H9 (cell line): ENCODE measurements around the gene ZNF821. TPM values are rescaled to one million over a fixed set of nuclear protein-coding genes. Genes with fewer than 3 reads are reported as not detected.

Experiments
- DNase-seq: peaks from one replicate; pipeline ENCODE4 v3.0.0-alpha.2; 2017
- H2AFZ ChIP-seq: one replicate; pipeline ENCODE4 v1.6.1; 2013; ENCODE audit warnings: mild to moderate bottlenecking, low read length, control low read depth, moderate library complexity
- H2AK5ac ChIP-seq: 2 replicates; pipeline ENCODE4 v1.6.1; 2013; ENCODE audit warnings: low read length, control low read depth, mixed read lengths; ENCODE audit not compliant: insufficient read length
- H2BK120ac ChIP-seq: one replicate; pipeline ENCODE4 v1.6.1; 2013; ENCODE audit warnings: low read depth, mild to moderate bottlenecking, low read length, control low read depth, inconsistent platforms; ENCODE audit not compliant: poor library complexity, severe bottlenecking
- H2BK12ac ChIP-seq: 2 replicates; pipeline ENCODE4 v1.6.1; 2013; ENCODE audit warnings: low read length, control low read depth, mixed read lengths, low read depth; ENCODE audit not compliant: insufficient read length
- H2BK15ac ChIP-seq: 2 replicates; pipeline ENCODE4 v1.6.1; 2013; ENCODE audit warnings: low read depth, low read length, control low read depth
- H2BK20ac ChIP-seq: one replicate; pipeline ENCODE4 v1.6.1; 2013; ENCODE audit warnings: low read depth, mild to moderate bottlenecking, low read length, control low read depth, inconsistent platforms; ENCODE audit not compliant: poor library complexity, severe bottlenecking
- H2BK5ac ChIP-seq: 2 replicates; pipeline ENCODE4 v1.6.1; 2013; ENCODE audit warnings: low read length, control low read depth, mixed read lengths; ENCODE audit not compliant: insufficient read length
- H3K14ac ChIP-seq: 2 replicates; pipeline ENCODE4 v1.6.1; 2013; ENCODE audit warnings: low read length, control low read depth; ENCODE audit not compliant: insufficient read depth
- H3K18ac ChIP-seq: 2 replicates; pipeline ENCODE4 v1.6.1; 2013; ENCODE audit warnings: low read depth, mild to moderate bottlenecking, mixed read lengths, low read length, control low read depth; ENCODE audit not compliant: insufficient read length
- H3K23ac ChIP-seq: 2 replicates; pipeline ENCODE4 v1.6.1; 2013; ENCODE audit warnings: low read length, control low read depth, mixed read lengths, low read depth; ENCODE audit not compliant: insufficient read length
- H3K23me2 ChIP-seq: 2 replicates; pipeline ENCODE4 v1.6.1; 2013; ENCODE audit warnings: low read depth, mild to moderate bottlenecking, mixed read lengths, low read length, control low read depth; ENCODE audit not compliant: insufficient read length, poor library complexity, severe bottlenecking
- H3K27ac ChIP-seq: 2 replicates; pipeline ENCODE4 v1.5.1; 2013; ENCODE audit warnings: low read length, control low read depth, mixed read lengths, low read depth; ENCODE audit not compliant: insufficient read length
- H3K27me3 ChIP-seq: 2 replicates; pipeline ENCODE4 v1.6.1; 2013; ENCODE audit warnings: low read length, control low read depth, inconsistent platforms; ENCODE audit not compliant: insufficient read depth
- H3K4ac ChIP-seq: 2 replicates; pipeline ENCODE4 v1.6.1; 2013; ENCODE audit warnings: low read depth, mild to moderate bottlenecking, control low read depth, inconsistent platforms, low read length, moderate library complexity
- H3K4me1 ChIP-seq: 2 replicates; pipeline ENCODE4 v1.6.1; 2013; ENCODE audit warnings: low read length, control low read depth, inconsistent platforms; ENCODE audit not compliant: insufficient read depth
- H3K4me2 ChIP-seq: 2 replicates; pipeline ENCODE4 v1.6.1; 2013; ENCODE audit warnings: low read length, control low read depth, mixed read lengths; ENCODE audit not compliant: insufficient read length, insufficient read depth
- H3K56ac ChIP-seq: 2 replicates; pipeline ENCODE4 v1.6.1; 2013; ENCODE audit warnings: low read depth, mild to moderate bottlenecking, mixed read lengths, low read length, control low read depth; ENCODE audit not compliant: insufficient read length
- H3K79me1 ChIP-seq: 2 replicates; pipeline ENCODE4 v1.6.1; 2013; ENCODE audit warnings: low read depth, mild to moderate bottlenecking, moderate library complexity, low read length, control low read depth, inconsistent platforms; ENCODE audit not compliant: insufficient read depth, poor library complexity, severe bottlenecking
- H3K79me2 ChIP-seq: 2 replicates; pipeline ENCODE4 v1.6.1; 2013; ENCODE audit warnings: low read length, control low read depth, inconsistent platforms; ENCODE audit not compliant: insufficient read depth
- H3K9ac ChIP-seq: 2 replicates; pipeline ENCODE4 v1.6.1; 2013; ENCODE audit warnings: low read length, control low read depth, mixed read lengths; ENCODE audit not compliant: insufficient read length; ENCODE audit errors: extremely low read depth
- H3K9me3 ChIP-seq: one replicate; pipeline ENCODE4 v1.6.1; 2013; ENCODE audit warnings: low read depth, low read length, inconsistent platforms; ENCODE audit not compliant: control insufficient read depth
- H3T11ph ChIP-seq: one replicate; pipeline ENCODE4 v1.6.1; 2013; ENCODE audit warnings: mild to moderate bottlenecking, low read length, control low read depth, inconsistent platforms
- H4K20me1 ChIP-seq: one replicate; pipeline ENCODE4 v1.6.1; 2013; ENCODE audit not compliant: control insufficient read depth, insufficient read length, insufficient read depth
- H4K5ac ChIP-seq: 2 replicates; pipeline ENCODE4 v1.6.1; 2013; ENCODE audit warnings: low read depth, mild to moderate bottlenecking, mixed read lengths, low read length, control low read depth; ENCODE audit not compliant: insufficient read length
- H4K8ac ChIP-seq: replicated peaks from 2 replicates; pipeline ENCODE4 v1.6.1; 2013; ENCODE audit warnings: low read length, control low read depth, mixed read lengths, low read depth; ENCODE audit not compliant: insufficient read length
- H4K91ac ChIP-seq: 2 replicates; pipeline ENCODE4 v1.6.1; 2013; ENCODE audit warnings: low read depth, mild to moderate bottlenecking, moderate library complexity, mixed read lengths, low read length, control low read depth; ENCODE audit not compliant: insufficient read length
- H3K27ac Mint-ChIP-seq, 3 experiments: 2 replicates in 2 of 3; 3 replicates in 1 of 3; pipeline ENCODE4 v1.8.0; 2020 to 2021; ENCODE audit warnings: mixed read lengths in 3 of 3, mild to moderate bottlenecking in 1 of 3, moderate library complexity in 1 of 3
- H3K27me3 Mint-ChIP-seq: 2 replicates; pipeline ENCODE4 v1.8.0; 2021; ENCODE audit warnings: low read depth, mild to moderate bottlenecking, moderate library complexity, mixed read lengths
- H3K36me3 Mint-ChIP-seq, 3 experiments: 2 replicates in 2 of 3; 3 replicates in 1 of 3; pipeline ENCODE4 v1.8.0; 2020 to 2021; ENCODE audit warnings: low read depth in 3 of 3, mixed read lengths in 3 of 3; ENCODE audit not compliant: insufficient read depth in 1 of 3
- H3K4me1 Mint-ChIP-seq, 2 experiments: 2 replicates each; pipeline ENCODE4 v1.8.0; 2020; ENCODE audit warnings: mixed read lengths in 2 of 2
- H3K4me3 Mint-ChIP-seq, 2 experiments: 2 replicates in 1 of 2; 3 replicates in 1 of 2; pipeline ENCODE4 v1.8.0; 2020 to 2021; ENCODE audit warnings: mild to moderate bottlenecking in 2 of 2, mixed read lengths in 2 of 2, moderate library complexity in 1 of 2
- H3K9me3 Mint-ChIP-seq, 2 experiments: 2 replicates in 1 of 2; 3 replicates in 1 of 2; pipeline ENCODE4 v1.8.0; 2020; ENCODE audit warnings: mild to moderate bottlenecking in 2 of 2, mixed read lengths in 2 of 2, moderate library complexity in 1 of 2
- WGBS: extraction: QIAGEN DNeasy Blood & Tissue Kit; methylation state at CpG from one replicate; pipeline ENCODE4 v1.1.7; 2013; ENCODE audit warnings: missing lambda C conversion rate, low lambda C conversion rate, mixed read lengths; ENCODE audit not compliant: insufficient read length; ENCODE audit errors: extremely low coverage; 5-methylcytosine and 5-hydroxymethylcytosine counted together
- total RNA-seq: library from RNA; stranded (reverse); gene quantifications from 2 replicates; pipeline ENCODE4 v1.2.1, GENCODE V29; 2021
- TF ChIP-seq, protein P1 (sequence below): fragments of 200-600 bp; sonication (generic); conservative IDR thresholded peaks from 3 replicates; pipeline ENCODE4 v1.8.0; 2021; ENCODE audit warnings: antibody characterized with exemption, mild to moderate bottlenecking

Gene ZNF821
- total RNA-seq, 1 experiment from 2014 or later = 12.5 TPM

DNA sequence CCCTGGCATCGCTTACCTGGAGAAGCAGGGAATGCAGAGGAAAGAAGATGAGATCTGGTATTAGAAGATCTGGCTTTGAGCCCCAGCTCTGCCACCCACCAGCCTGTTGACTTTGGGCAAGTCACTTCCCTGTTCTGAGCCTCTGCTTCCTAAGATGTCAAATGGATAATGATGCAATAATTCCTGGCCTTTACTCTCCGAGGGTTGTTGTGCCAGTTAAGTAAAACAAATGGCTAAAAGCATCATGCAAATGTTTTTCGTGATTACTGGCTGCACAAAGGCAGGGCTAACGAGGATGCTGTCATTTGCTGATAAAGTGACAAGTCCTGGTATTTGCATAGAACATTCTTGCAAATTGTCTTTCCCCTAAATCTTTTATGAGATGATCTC is 1.3 kb upstream of the ZNF821 start:
- Histone ChIP-seq H3K4ac (no peak overlapping the region), H3K79me1 (no peaks in the 10 kb centered on the region), H3K9me3 (no peaks in the 10 kb centered on the region), H3K79me2 (no peaks in the 10 kb centered on the region), H3K14ac (no peak overlapping the region), H4K20me1 (no peaks in the 10 kb centered on the region), H2BK5ac (no peak overlapping the region), H2BK20ac (no peak overlapping the region), H3K56ac (no peak overlapping the region), H4K5ac (no peak overlapping the region), H4K8ac (no peak overlapping the region), H3K4me1 (no peaks in the 10 kb centered on the region; the same call in 1 of the 2 replicates), H3T11ph (no peak overlapping the region), H3K23ac (no peak overlapping the region), H2AFZ (no peak overlapping the region), H2BK12ac (no peak overlapping the region), H3K23me2 (peaks cover 15% of the 10 kb centered on the region), H2AK5ac (no peak overlapping the region), H3K9ac (no peak overlapping the region), H3K4me2 (no peak overlapping the region), H3K18ac (no peak overlapping the region), H4K91ac (no peak overlapping the region), H2BK120ac (no peak overlapping the region), H3K27ac (no peak overlapping the region), H2BK15ac (no peak overlapping the region), H3K27me3 (no peaks in the 10 kb centered on the region)
- WGBS = no CpG with 5 or more reads among the region's 4 CpGs
- H3K27ac Mint-ChIP-seq = peak overlapping the region in 1 of 3 experiments; percentile 77; a peak in 1 of 7 replicates
- no peaks in the 10 kb centered on the region for H3K9me3 Mint-ChIP-seq
- TF ChIP-seq, protein P1, sequence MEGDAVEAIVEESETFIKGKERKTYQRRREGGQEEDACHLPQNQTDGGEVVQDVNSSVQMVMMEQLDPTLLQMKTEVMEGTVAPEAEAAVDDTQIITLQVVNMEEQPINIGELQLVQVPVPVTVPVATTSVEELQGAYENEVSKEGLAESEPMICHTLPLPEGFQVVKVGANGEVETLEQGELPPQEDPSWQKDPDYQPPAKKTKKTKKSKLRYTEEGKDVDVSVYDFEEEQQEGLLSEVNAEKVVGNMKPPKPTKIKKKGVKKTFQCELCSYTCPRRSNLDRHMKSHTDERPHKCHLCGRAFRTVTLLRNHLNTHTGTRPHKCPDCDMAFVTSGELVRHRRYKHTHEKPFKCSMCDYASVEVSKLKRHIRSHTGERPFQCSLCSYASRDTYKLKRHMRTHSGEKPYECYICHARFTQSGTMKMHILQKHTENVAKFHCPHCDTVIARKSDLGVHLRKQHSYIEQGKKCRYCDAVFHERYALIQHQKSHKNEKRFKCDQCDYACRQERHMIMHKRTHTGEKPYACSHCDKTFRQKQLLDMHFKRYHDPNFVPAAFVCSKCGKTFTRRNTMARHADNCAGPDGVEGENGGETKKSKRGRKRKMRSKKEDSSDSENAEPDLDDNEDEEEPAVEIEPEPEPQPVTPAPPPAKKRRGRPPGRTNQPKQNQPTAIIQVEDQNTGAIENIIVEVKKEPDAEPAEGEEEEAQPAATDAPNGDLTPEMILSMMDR = no peak
- peaks cover 4 to 10% (median 9%) of the 10 kb centered on the region in 3 experiments; a peak in 6 of 7 replicates for H3K36me3 Mint-ChIP-seq
- no peaks in the 10 kb centered on the region; the same call in 1 of the 2 replicates for H3K27me3 Mint-ChIP-seq
- H3K4me3 Mint-ChIP-seq = peak overlapping the region; percentile 87 to 96
- H3K4me1 Mint-ChIP-seq = peaks cover 21% of the 10 kb centered on the region in 2 experiments
- DNase-seq = no peak
